Measurements from ENCODE around the gene JAG1.

Gene JAG1

DNA sequence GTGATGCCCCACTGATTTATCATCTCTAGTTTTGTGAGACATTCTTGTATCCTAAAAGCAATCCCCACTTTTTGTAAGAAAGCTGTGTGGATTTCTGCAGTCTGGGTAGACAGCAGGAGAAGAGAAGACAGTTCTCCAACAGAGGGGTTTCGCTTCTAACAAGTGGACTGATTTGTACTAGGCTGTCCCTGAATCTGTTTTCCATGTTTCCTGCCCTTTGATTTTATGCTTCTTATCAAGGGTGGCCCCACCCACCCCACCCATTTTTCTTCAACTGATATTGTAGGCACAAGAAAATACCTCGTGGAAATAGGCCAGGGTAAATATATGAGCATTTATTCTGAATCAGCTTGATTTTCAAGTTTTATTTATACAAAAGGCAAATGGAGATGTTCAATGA lies 25.7 kb upstream of the JAG1 start:
- H3K36me3 ChIP-seq (ENCODE audit: control insufficient read depth, insufficient read depth, low read length): no peaks in the 10 kb centered on the region
- H3K27ac ChIP-seq (ENCODE audit: low read depth, low read length): no peak overlapping the region
- no peaks in the 10 kb centered on the region for H3K4me1 ChIP-seq (ENCODE audit: control insufficient read depth, insufficient read depth, low read length)
- H3K4me3 ChIP-seq (ENCODE audit: low read depth, low read length): no peak overlapping the region
- H3K27me3 ChIP-seq (ENCODE audit: control insufficient read depth, insufficient read depth, low read length): no peaks in the 10 kb centered on the region
- no peaks in the 10 kb centered on the region for H3K9me3 ChIP-seq (ENCODE audit: control insufficient read depth, insufficient read depth, low read length)
- H3K9ac ChIP-seq (ENCODE audit: low read depth, low read length): no peak overlapping the region

GRCh38 chr20:10696650-10697049 lies 22.9 kb upstream of the JAG1 start:
- Histone ChIP-seq H3K9me3 (ENCODE audit: control insufficient read depth, insufficient read depth, low read length) (no peaks in the 10 kb centered on the region), H3K36me3 (ENCODE audit: control insufficient read depth, insufficient read depth, low read length) (no peaks in the 10 kb centered on the region), H3K27ac (ENCODE audit: low read depth, low read length) (no peak overlapping the region), H3K9ac (ENCODE audit: low read depth, low read length) (no peak overlapping the region), H3K4me1 (ENCODE audit: control insufficient read depth, insufficient read depth, low read length) (peaks cover 8% of the 10 kb centered on the region), H3K4me3 (ENCODE audit: low read depth, low read length) (no peak overlapping the region), H3K27me3 (ENCODE audit: control insufficient read depth, insufficient read depth, low read length) (no peaks in the 10 kb centered on the region)

DNA sequence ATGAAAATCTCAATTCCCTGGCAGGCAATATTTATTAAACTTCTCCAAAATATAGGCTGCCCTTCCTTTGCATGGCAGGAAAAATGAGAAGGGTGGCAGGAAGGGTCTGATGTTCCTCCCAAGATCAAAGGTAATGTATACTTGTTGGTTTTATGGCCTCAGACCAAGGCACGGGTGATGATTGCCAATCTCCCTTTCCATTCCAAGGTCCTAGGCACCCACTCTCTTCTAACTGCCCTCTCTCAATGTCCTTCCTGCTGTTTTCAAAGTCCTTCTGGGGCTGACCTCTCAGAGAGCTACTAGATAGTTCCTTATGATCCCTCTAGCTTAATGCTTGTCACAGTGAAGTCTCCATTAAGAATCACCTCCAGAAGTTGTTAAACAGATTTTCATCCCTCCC lies 15.6 kb upstream of the JAG1 start:
- H3K9ac ChIP-seq (ENCODE audit: low read depth, low read length): no peak overlapping the region
- no peak overlapping the region for H3K27ac ChIP-seq (ENCODE audit: low read depth, low read length)
- H3K4me1 ChIP-seq (ENCODE audit: control insufficient read depth, insufficient read depth, low read length): peaks cover 15% of the 10 kb centered on the region
- H3K9me3 ChIP-seq (ENCODE audit: control insufficient read depth, insufficient read depth, low read length): no peaks in the 10 kb centered on the region
- H3K36me3 ChIP-seq (ENCODE audit: control insufficient read depth, insufficient read depth, low read length): no peaks in the 10 kb centered on the region
- H3K4me3 ChIP-seq (ENCODE audit: low read depth, low read length): no peak overlapping the region
- H3K27me3 ChIP-seq (ENCODE audit: control insufficient read depth, insufficient read depth, low read length): no peaks in the 10 kb centered on the region

GRCh38 chr20:10687895-10688294 lies 14.1 kb upstream of the JAG1 start:
- no peaks in the 10 kb centered on the region for H3K36me3 ChIP-seq (ENCODE audit: control insufficient read depth, insufficient read depth, low read length)
- H3K4me3 ChIP-seq (ENCODE audit: low read depth, low read length): no peak overlapping the region
- no peaks in the 10 kb centered on the region for H3K9me3 ChIP-seq (ENCODE audit: control insufficient read depth, insufficient read depth, low read length)
- H3K27ac ChIP-seq (ENCODE audit: low read depth, low read length): no peak overlapping the region
- no peaks in the 10 kb centered on the region for H3K27me3 ChIP-seq (ENCODE audit: control insufficient read depth, insufficient read depth, low read length)
- no peak overlapping the region for H3K9ac ChIP-seq (ENCODE audit: low read depth, low read length)
- H3K4me1 ChIP-seq (ENCODE audit: control insufficient read depth, insufficient read depth, low read length): peaks cover 15% of the 10 kb centered on the region

GRCh38 chr20:10686356-10687133 lies 12.7 kb upstream of the JAG1 start:
- Histone ChIP-seq H3K27me3 (ENCODE audit: control insufficient read depth, insufficient read depth, low read length) (no peaks in the 10 kb centered on the region), H3K36me3 (ENCODE audit: control insufficient read depth, insufficient read depth, low read length) (no peaks in the 10 kb centered on the region), H3K4me1 (ENCODE audit: control insufficient read depth, insufficient read depth, low read length) (0 out of 2 replicates have a peak, but pooled peaks cover 8% of the 10 kb centered on the region), H3K9ac (ENCODE audit: low read depth, low read length) (no peak overlapping the region), H3K9me3 (ENCODE audit: control insufficient read depth, insufficient read depth, low read length) (no peaks in the 10 kb centered on the region), H3K4me3 (ENCODE audit: low read depth, low read length) (no peak overlapping the region), H3K27ac (ENCODE audit: low read depth, low read length) (no peak overlapping the region)

DNA sequence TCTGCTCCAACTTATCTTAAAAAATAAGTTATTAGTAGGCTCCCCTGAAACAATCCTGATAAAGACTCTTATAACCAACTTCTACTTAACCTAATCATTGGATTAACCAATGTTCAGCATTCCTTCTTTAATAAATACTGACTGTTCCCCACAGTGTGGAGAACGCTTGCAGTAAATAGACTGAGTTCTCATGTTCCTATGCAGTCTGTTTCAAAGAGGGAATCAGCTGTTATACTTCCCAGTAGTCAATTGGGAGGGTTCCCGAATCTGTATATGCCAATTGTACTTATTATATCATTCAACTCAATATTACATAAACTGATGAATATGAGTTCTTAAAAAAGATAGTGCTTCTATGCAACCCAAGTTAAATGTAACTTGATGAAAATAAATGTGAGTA lies 9.7 kb upstream of the JAG1 start:
- H3K4me1 ChIP-seq (ENCODE audit: control insufficient read depth, insufficient read depth, low read length): peaks cover 8% of the 10 kb centered on the region; the same call in 1 of the 2 replicates
- no peaks in the 10 kb centered on the region for H3K27me3 ChIP-seq (ENCODE audit: control insufficient read depth, insufficient read depth, low read length)
- H3K9me3 ChIP-seq (ENCODE audit: control insufficient read depth, insufficient read depth, low read length): no peaks in the 10 kb centered on the region
- no peak overlapping the region for H3K27ac ChIP-seq (ENCODE audit: low read depth, low read length)
- no peak overlapping the region for H3K9ac ChIP-seq (ENCODE audit: low read depth, low read length)
- H3K4me3 ChIP-seq (ENCODE audit: low read depth, low read length): no peak overlapping the region
- no peaks in the 10 kb centered on the region for H3K36me3 ChIP-seq (ENCODE audit: control insufficient read depth, insufficient read depth, low read length)

DNA sequence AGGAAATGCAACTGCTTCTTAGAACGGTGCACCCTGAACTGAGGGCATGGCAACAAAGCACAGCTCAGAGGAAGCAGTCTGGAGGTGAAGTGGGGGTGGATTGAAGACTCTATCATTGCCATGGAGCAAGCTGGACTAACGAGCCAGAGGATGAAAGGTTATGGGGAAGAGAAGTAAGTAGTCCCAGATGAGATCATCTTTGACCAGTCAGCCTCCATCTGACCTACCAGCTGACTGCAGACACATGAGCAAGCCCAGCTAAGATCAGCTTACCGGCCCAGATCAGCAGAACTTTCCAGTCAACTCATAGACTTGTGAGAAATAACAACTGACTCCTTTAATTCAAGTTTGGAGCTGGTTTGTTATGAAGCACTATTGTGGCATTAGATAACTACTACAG lies 9.1 kb upstream of the JAG1 start:
- no peaks in the 10 kb centered on the region for H3K9me3 ChIP-seq (ENCODE audit: control insufficient read depth, insufficient read depth, low read length)
- peaks cover 8% of the 10 kb centered on the region; the same call in 1 of the 2 replicates for H3K4me1 ChIP-seq (ENCODE audit: control insufficient read depth, insufficient read depth, low read length)
- H3K9ac ChIP-seq (ENCODE audit: low read depth, low read length): no peak overlapping the region
- no peaks in the 10 kb centered on the region for H3K36me3 ChIP-seq (ENCODE audit: control insufficient read depth, insufficient read depth, low read length)
- H3K4me3 ChIP-seq (ENCODE audit: low read depth, low read length): no peak overlapping the region
- H3K27me3 ChIP-seq (ENCODE audit: control insufficient read depth, insufficient read depth, low read length): no peaks in the 10 kb centered on the region
- no peak overlapping the region for H3K27ac ChIP-seq (ENCODE audit: low read depth, low read length)

DNA sequence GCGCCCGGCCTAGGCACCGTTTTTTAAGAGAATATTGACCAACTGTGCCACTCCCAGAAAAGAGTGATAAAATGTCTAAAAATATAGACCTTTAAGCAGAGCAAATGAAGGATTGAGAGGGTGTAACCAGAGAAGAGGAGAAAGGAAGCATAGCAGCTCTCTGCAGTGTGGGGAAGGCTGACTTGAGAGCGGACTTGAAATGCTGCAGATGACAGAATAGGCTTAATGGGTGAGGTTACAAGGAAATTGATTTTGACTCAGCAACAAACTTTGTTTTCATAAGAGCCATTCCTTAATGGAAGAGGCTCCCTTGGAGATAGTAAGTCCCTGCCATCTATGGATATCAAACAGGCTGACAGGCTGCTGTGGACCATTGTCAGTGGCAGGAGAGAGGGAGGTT lies 7.7 kb upstream of the JAG1 start:
- Histone ChIP-seq H3K27me3 (ENCODE audit: control insufficient read depth, insufficient read depth, low read length) (no peaks in the 10 kb centered on the region), H3K9me3 (ENCODE audit: control insufficient read depth, insufficient read depth, low read length) (no peaks in the 10 kb centered on the region), H3K9ac (ENCODE audit: low read depth, low read length) (no peak overlapping the region), H3K4me1 (ENCODE audit: control insufficient read depth, insufficient read depth, low read length) (peaks cover 2% of the 10 kb centered on the region; the same call in 1 of the 2 replicates), H3K36me3 (ENCODE audit: control insufficient read depth, insufficient read depth, low read length) (no peaks in the 10 kb centered on the region), H3K4me3 (ENCODE audit: low read depth, low read length) (no peak overlapping the region), H3K27ac (ENCODE audit: low read depth, low read length) (no peak overlapping the region)

GRCh38 chr20:10680571-10680970 lies 6.8 kb upstream of the JAG1 start:
- no peaks in the 10 kb centered on the region for H3K9me3 ChIP-seq (ENCODE audit: control insufficient read depth, insufficient read depth, low read length)
- no peak overlapping the region for H3K4me3 ChIP-seq (ENCODE audit: low read depth, low read length)
- H3K27me3 ChIP-seq (ENCODE audit: control insufficient read depth, insufficient read depth, low read length): no peaks in the 10 kb centered on the region
- no peaks in the 10 kb centered on the region for H3K36me3 ChIP-seq (ENCODE audit: control insufficient read depth, insufficient read depth, low read length)
- no peak overlapping the region for H3K27ac ChIP-seq (ENCODE audit: low read depth, low read length)
- H3K9ac ChIP-seq (ENCODE audit: low read depth, low read length): no peak overlapping the region
- H3K4me1 ChIP-seq (ENCODE audit: control insufficient read depth, insufficient read depth, low read length): peaks cover under 1% of the 10 kb centered on the region; the same call in 1 of the 2 replicates

GRCh38 chr20:10679269-10679668 lies 5.5 kb upstream of the JAG1 start:
- Histone ChIP-seq H3K4me1 (ENCODE audit: control insufficient read depth, insufficient read depth, low read length) (peaks cover 9% of the 10 kb centered on the region; the same call in 1 of the 2 replicates), H3K27me3 (ENCODE audit: control insufficient read depth, insufficient read depth, low read length) (no peaks in the 10 kb centered on the region), H3K27ac (ENCODE audit: low read depth, low read length) (no peak overlapping the region), H3K9me3 (ENCODE audit: control insufficient read depth, insufficient read depth, low read length) (no peaks in the 10 kb centered on the region), H3K4me3 (ENCODE audit: low read depth, low read length) (no peak overlapping the region), H3K36me3 (ENCODE audit: control insufficient read depth, insufficient read depth, low read length) (no peaks in the 10 kb centered on the region), H3K9ac (ENCODE audit: low read depth, low read length) (no peak overlapping the region)

DNA sequence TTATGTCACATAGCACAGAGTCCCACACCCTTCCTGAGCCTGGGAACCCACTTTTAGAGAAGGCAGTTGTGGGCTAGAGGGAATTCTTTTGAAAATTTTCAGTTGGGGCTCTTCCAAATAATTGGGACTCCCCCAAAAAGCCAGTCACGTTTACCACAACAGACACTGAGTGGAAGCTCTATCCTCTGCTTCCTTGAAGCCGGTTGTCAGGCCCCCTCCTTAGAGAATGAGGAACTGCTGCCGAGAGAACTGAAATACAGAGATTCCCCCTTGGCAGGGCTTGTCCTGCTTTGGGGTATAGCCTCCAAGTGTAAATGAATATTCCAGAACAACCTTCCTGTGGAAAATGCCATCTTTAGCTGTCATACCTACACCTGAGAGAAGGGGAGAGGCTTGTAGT lies 2.7 kb upstream of the JAG1 start:
- Histone ChIP-seq H3K9ac (ENCODE audit: low read depth, low read length) (no peak overlapping the region), H3K4me3 (ENCODE audit: low read depth, low read length) (no peak overlapping the region), H3K9me3 (ENCODE audit: control insufficient read depth, insufficient read depth, low read length) (no peaks in the 10 kb centered on the region), H3K4me1 (ENCODE audit: control insufficient read depth, insufficient read depth, low read length) (peaks cover 10% of the 10 kb centered on the region), H3K27me3 (ENCODE audit: control insufficient read depth, insufficient read depth, low read length) (peaks cover 11% of the 10 kb centered on the region; the same call in 1 of the 2 replicates), H3K36me3 (ENCODE audit: control insufficient read depth, insufficient read depth, low read length) (no peaks in the 10 kb centered on the region), H3K27ac (ENCODE audit: low read depth, low read length) (no peak overlapping the region)

Data from HUES48 (cell line).